Thoracic aorta (tissue), 2 donors: ENCODE results near the gene SH3PXD2A. TPM values are rescaled to one million over a fixed set of nuclear protein-coding genes. Genes with fewer than 3 reads are reported as not detected.

Experiments
- ATAC-seq: fragments of 150-250 bp; one replicate; pipeline ENCODE4 v1.8.0; 2017; ENCODE audit warnings: low read depth; ENCODE audit not compliant: insufficient number of reproducible peaks, low FRiP score
- DNase-seq: peaks from one replicate; pipeline ENCODE4 v3.0.0-alpha.2; 2020; ENCODE audit warnings: low spot score
- H3K27ac ChIP-seq, 2 donors: fragments of 200-600 bp; sonication (generic); 1 replicate in 1 of 2; 2 replicates in 1 of 2; pipeline ENCODE4 v1.5.1; 2016; ENCODE audit warnings: mild to moderate bottlenecking in 2 of 2, moderate library complexity in 2 of 2
- H3K27me3 ChIP-seq: fragments of 200-600 bp; sonication (generic); replicated peaks from 2 replicates; pipeline ENCODE4 v1.6.0; 2016; ENCODE audit warnings: mild to moderate bottlenecking; ENCODE audit not compliant: insufficient read depth
- H3K36me3 ChIP-seq: fragments of 200-600 bp; sonication (generic); one replicate; pipeline ENCODE4 v1.5.1; 2016
- H3K4me1 ChIP-seq, 2 donors: fragments of 200-600 bp; sonication (generic); 1 replicate in 1 of 2; 2 replicates in 1 of 2; pipeline versions ENCODE4 v1.5.1 to v1.6.0; 2016; ENCODE audit warnings: low read depth in 2 of 2, mild to moderate bottlenecking in 1 of 2; ENCODE audit not compliant: control insufficient read depth in 1 of 2
- H3K4me3 ChIP-seq: fragments of 200-600 bp; sonication (generic); 2 replicates; pipeline ENCODE4 v1.5.1; 2016; ENCODE audit warnings: mild to moderate bottlenecking
- H3K9me3 ChIP-seq: fragments of 200-600 bp; sonication (generic); 2 replicates; pipeline ENCODE4 v1.5.1; 2016
- CTCF ChIP-seq: fragments of 200-600 bp; sonication (generic); IDR thresholded peaks from one replicate; pipeline ENCODE4 v1.5.1; 2019; ENCODE audit warnings: antibody characterized with exemption
- total RNA-seq, 2 donors: library from RNA; depleted of rRNA; stranded (reverse); fragments of >200 nt; gene quantifications; one replicate each; pipeline versions ENCODE4 v1.1.0 to v1.2.3, GENCODE V29; 2016

The SH3PXD2A gene
- total RNA-seq, 2 donors from 2014 or later = 28.3 to 51.5 TPM

GRCh38 chr10:103791291-103791690 is 64.1 kb downstream of the SH3PXD2A start:
- DNase-seq (no peak), ATAC-seq (no peak)
- Histone ChIP-seq H3K27ac (no peak overlapping the region), H3K4me3 (no peak overlapping the region), H3K36me3 (no peaks in the 10 kb centered on the region), H3K9me3 (no peaks in the 10 kb centered on the region), H3K4me1 (no peaks in the 10 kb centered on the region), H3K27me3 (no peaks in the 10 kb centered on the region)
- no peak for TF ChIP-seq CTCF

GRCh38 chr10:103790580-103790979 is 64.8 kb downstream of the SH3PXD2A start:
- ATAC-seq = no peak
- no peaks in the 10 kb centered on the region for H3K9me3 ChIP-seq
- no peak for TF ChIP-seq CTCF
- no peaks in the 10 kb centered on the region for H3K36me3 ChIP-seq
- H3K27me3 ChIP-seq = no peaks in the 10 kb centered on the region
- no peak overlapping the region for H3K4me3 ChIP-seq
- H3K27ac ChIP-seq = no peak overlapping the region
- DNase-seq = no peak
- H3K4me1 ChIP-seq = no peaks in the 10 kb centered on the region

- ATAC-seq (no peak), DNase-seq (no peak)
- H3K36me3 ChIP-seq = no peaks in the 10 kb centered on the region
- no peak overlapping the region for H3K27ac ChIP-seq
- TF ChIP-seq CTCF = no peak
- H3K4me1 ChIP-seq = no peaks in the 10 kb centered on the region
- H3K9me3 ChIP-seq = no peaks in the 10 kb centered on the region
- H3K27me3 ChIP-seq = no peaks in the 10 kb centered on the region
- H3K4me3 ChIP-seq = no peak overlapping the region
These were observed 65.6 kb downstream of the SH3PXD2A start for GRCh38 chr10:103789771-103790201.

GRCh38 chr10:103789161-103789560 is 66.2 kb downstream of the SH3PXD2A start:
- Histone ChIP-seq H3K4me1 (no peaks in the 10 kb centered on the region), H3K4me3 (no peak overlapping the region), H3K36me3 (no peaks in the 10 kb centered on the region), H3K27ac (no peak overlapping the region), H3K9me3 (no peaks in the 10 kb centered on the region), H3K27me3 (no peaks in the 10 kb centered on the region)
- DNase-seq = no peak
- ATAC-seq = no peak
- no peak for TF ChIP-seq CTCF

GRCh38 chr10:103787331-103787730 is 68.0 kb downstream of the SH3PXD2A start:
- no peaks in the 10 kb centered on the region for H3K36me3 ChIP-seq
- DNase-seq (no peak), ATAC-seq (no peak)
- H3K27me3 ChIP-seq = no peaks in the 10 kb centered on the region
- no peak overlapping the region for H3K4me3 ChIP-seq
- no peaks in the 10 kb centered on the region for H3K9me3 ChIP-seq
- TF ChIP-seq CTCF = no peak
- H3K27ac ChIP-seq = no peak overlapping the region
- H3K4me1 ChIP-seq = peaks cover 0 to 9% of the 10 kb centered on the region in 2 donors
